Adrenal gland (tissue), 12 donors: Measurements from ENCODE around the gene APBB3. TPM values are rescaled to one million over a fixed set of nuclear protein-coding genes. Genes with fewer than 3 reads are reported as not detected.

Experiments
- DNase-seq, 7 donors: peaks; one replicate each; pipeline ENCODE4 v3.0.0-alpha.2; 2019 to 2020
- H3K27ac ChIP-seq, 5 donors: fragments of 200-600 bp; sonication (generic) in 4 of 5; 1 replicate in 3 of 5; 2 replicates in 2 of 5; pipeline versions ENCODE4 v1.5.1 to v1.8.0; 2016 to 2020; ENCODE audit warnings: mild to moderate bottlenecking in 1 of 5
- H3K27me3 ChIP-seq: fragments of 200-600 bp; 2 replicates; pipeline ENCODE4 v1.8.0; 2021
- H3K36me3 ChIP-seq, 2 donors: fragments of 200-600 bp; replicated peaks in 1 of 2; 1 replicate in 1 of 2; 2 replicates in 1 of 2; pipeline versions ENCODE4 v1.5.1 to v1.8.0; 2018 to 2022
- H3K4me1 ChIP-seq, 2 donors: fragments of 200-600 bp; replicated peaks in 1 of 2; 1 replicate in 1 of 2; 2 replicates in 1 of 2; pipeline versions ENCODE4 v1.5.1 to v1.8.0; 2018 to 2021
- H3K4me3 ChIP-seq, 4 donors: fragments of 200-600 bp; sonication (generic) in 3 of 4; one replicate each; pipeline ENCODE4 v1.5.1; 2016 to 2018
- H3K9me3 ChIP-seq, 3 donors: fragments of 200-600 bp; sonication (generic) in 1 of 3; replicated peaks in 1 of 3; 1 replicate in 2 of 3; 2 replicates in 1 of 3; pipeline versions ENCODE4 v1.5.1 to v1.8.0; 2016 to 2021
- POLR2A ChIP-seq, 2 donors: fragments of 450-650 bp; IDR thresholded peaks; one replicate each; pipeline ENCODE4 v1.6.1; 2017; ENCODE audit warnings: antibody characterized with exemption in 2 of 2, mild to moderate bottlenecking in 2 of 2, moderate library complexity in 1 of 2
- WGBS, 4 donors: extraction: QIAGEN DNeasy Blood & Tissue Kit in 2 of 4; methylation state at CpG; one replicate each; pipeline versions ENCODE4 v1.1.5 to v1.1.7; 2013 to 2017; 5-methylcytosine and 5-hydroxymethylcytosine counted together
- intact Hi-C, 2 donors: fragments of 100-400 bp; cut with DNase I; formaldehyde crosslinking; loops; one replicate each; pipeline versions ENCODE4 v1.14.1 to v1.15.0; 2022 to 2023
- polyA plus RNA-seq, 3 donors: library from polyadenylated mRNA; stranded (reverse); fragments of 200-250 nt in 2 of 3; fragments of 350-450 nt in 1 of 3; fragmentation: Illumina TruSeq in 1 of 3; extraction: RNeasy Lipid Tissue Mini Kit (QIAGEN cat#74804) in 1 of 3; gene quantifications; one replicate each; pipeline ENCODE4 v1.2.3, GENCODE V29; 2013 to 2014
- total RNA-seq, 9 donors: library from RNA; depleted of rRNA in 4 of 9; stranded (reverse); fragments of >200 nt in 4 of 9; fragments of 120-200 nt in 1 of 9; fragmentation: NEBNext Ultra II Directional in 1 of 9; extraction: Animal tissue kit (Norgen Biotek cat#: 25700) in 1 of 9; gene quantifications; one replicate each; pipeline versions ENCODE4 v1.1.0 to v1.2.4, GENCODE V29; 2013 to 2023
- TF ChIP-seq, protein P1 (sequence below), 6 experiments: fragments of 450-650 bp in 4 of 6; fragments of 200-600 bp in 2 of 6; sonication (generic) in 1 of 6; IDR thresholded peaks; 1 replicate in 5 of 6; 2 replicates in 1 of 6; pipeline versions ENCODE4 v1.5.1 to v1.8.0; 2016 to 2021; ENCODE audit warnings: antibody characterized with exemption in 6 of 6, mild to moderate bottlenecking in 2 of 6, moderate library complexity in 1 of 6
- donor health status: healthy with polysubstance abuse.
- donor health status: Bipolar disorder and iron deficiency.
- donor health status: DM: yes; HTN: yes; CAD: no.
- donor health status: DM: no; HTN: no; CAD: no.
- donor health status: DM: no; HTN: no; CAD: no.
- donor health status: DM: yes; HTN: yes; CAD: no.

The APBB3 gene
- total and polyA plus RNA-seq, 12 donors = 14.0 to 163 (median 36.1) TPM

DNA sequence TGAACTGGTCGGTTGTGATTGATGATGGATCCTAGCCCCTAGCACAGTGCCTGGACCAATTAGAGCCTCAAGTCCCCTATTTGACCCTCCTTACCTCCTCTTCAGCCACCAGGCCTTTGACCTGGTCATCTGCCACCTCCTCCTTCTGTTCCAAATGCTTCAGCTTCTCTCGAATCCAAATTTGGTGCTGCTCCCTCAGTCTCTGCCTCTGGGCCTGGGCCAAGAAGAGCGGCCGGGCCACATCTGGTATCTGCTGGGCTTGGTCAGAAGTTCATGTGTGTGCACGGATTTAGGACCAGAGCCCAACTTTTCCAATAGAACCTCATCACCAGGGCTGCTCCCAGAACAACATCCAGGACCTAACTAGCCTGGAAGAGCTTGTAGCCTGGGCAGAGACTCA lies 6.7 kb upstream of the APBB3 start:
- intact Hi-C loops = loop anchor here in 1 of 2 donors (5.0 kb wide), 1 partner anchor 71 kb away; no protein-coding TSS in a partner anchor
- WGBS, 4 donors = 58 to 81% (median 68%) methylated on average over 5 of the region's 5 CpGs
- H3K27me3 ChIP-seq = no peaks in the 10 kb centered on the region
- H3K27ac ChIP-seq = peak overlapping the region in 3 of 5 donors; percentile 38 to 64 (median 57)
- H3K4me1 ChIP-seq = peaks cover 5 to 50% of the 10 kb centered on the region in 2 donors
- TF ChIP-seq, protein P1, sequence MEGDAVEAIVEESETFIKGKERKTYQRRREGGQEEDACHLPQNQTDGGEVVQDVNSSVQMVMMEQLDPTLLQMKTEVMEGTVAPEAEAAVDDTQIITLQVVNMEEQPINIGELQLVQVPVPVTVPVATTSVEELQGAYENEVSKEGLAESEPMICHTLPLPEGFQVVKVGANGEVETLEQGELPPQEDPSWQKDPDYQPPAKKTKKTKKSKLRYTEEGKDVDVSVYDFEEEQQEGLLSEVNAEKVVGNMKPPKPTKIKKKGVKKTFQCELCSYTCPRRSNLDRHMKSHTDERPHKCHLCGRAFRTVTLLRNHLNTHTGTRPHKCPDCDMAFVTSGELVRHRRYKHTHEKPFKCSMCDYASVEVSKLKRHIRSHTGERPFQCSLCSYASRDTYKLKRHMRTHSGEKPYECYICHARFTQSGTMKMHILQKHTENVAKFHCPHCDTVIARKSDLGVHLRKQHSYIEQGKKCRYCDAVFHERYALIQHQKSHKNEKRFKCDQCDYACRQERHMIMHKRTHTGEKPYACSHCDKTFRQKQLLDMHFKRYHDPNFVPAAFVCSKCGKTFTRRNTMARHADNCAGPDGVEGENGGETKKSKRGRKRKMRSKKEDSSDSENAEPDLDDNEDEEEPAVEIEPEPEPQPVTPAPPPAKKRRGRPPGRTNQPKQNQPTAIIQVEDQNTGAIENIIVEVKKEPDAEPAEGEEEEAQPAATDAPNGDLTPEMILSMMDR (IDR thresholded peaks at IDR 0.05) = no peak
- no peak for TF ChIP-seq POLR2A (IDR thresholded peaks at IDR 0.05)
- peaks cover 0 to 28% of the 10 kb centered on the region in 2 donors for H3K36me3 ChIP-seq
- H3K4me3 ChIP-seq = no peak overlapping the region
- no peaks in the 10 kb centered on the region for H3K9me3 ChIP-seq
- peak in 4 of 7 donors; percentile 55 to 82 (median 62) for DNase-seq

DNA sequence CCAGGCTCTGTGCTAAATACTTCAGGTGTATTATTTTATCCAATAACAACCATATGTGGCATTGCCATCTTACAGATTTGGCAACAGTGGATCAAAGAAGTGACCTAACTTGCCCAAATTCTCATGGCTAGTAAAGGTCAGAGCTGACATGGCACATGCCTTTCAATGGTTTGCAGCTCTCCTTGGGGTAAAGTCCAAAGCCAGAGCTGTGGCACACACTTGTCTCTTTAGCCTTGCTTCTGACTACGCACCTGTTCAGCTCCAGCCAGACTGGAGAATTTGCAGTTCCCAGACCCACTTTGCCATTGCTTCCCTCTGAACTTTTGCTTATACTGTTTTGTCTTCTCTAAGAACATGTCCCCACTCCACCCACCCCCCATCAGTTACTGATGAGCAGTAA lies 6.1 kb upstream of the APBB3 start:
- no peak for DNase-seq
- no peaks in the 10 kb centered on the region for H3K9me3 ChIP-seq
- no peaks in the 10 kb centered on the region for H3K27me3 ChIP-seq
- peak overlapping the region in 4 of 5 donors; percentile 30 to 64 (median 45) for H3K27ac ChIP-seq
- H3K4me3 ChIP-seq = no peak overlapping the region
- TF ChIP-seq, protein P1 (IDR thresholded peaks at IDR 0.05) = no peak
- TF ChIP-seq POLR2A (IDR thresholded peaks at IDR 0.05) = no peak
- peaks cover 6 to 52% of the 10 kb centered on the region in 2 donors for H3K4me1 ChIP-seq
- peaks cover 0 to 28% of the 10 kb centered on the region in 2 donors for H3K36me3 ChIP-seq
- intact Hi-C loops = loop anchor here in 1 of 2 donors (5.0 kb wide), 1 partner anchor 72 kb away; no protein-coding TSS in a partner anchor
- 95 to 100% (median 100%) methylated on average over 1 of the region's 1 CpG for WGBS, 4 donors

DNA sequence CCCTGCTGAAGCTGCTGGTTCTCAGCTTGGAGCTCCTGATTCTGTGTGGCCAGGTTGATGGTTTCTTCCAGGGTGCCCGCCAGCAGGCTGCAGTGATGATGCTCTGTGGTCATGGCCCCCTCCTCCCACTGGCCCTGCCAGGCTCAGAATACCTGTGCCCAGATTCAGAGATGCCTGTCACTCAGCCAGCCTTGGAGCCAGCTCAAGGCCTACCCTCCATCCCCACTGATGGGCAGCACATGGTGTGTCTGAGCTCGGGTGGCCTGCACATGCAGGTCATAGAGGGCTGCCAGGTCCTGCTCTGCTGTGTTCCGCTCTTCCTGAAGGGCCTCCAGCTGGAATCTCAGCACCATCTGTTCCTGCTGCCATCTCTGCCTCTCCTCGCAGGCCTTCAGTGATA lies 5.7 kb upstream of the APBB3 start:
- no peaks in the 10 kb centered on the region for H3K27me3 ChIP-seq
- no peaks in the 10 kb centered on the region for H3K9me3 ChIP-seq
- WGBS, 4 donors = 73 to 88% (median 87%) methylated on average over 3 to 4 of the region's 4 CpGs
- no peak overlapping the region for H3K4me3 ChIP-seq
- DNase-seq = peak in 3 of 7 donors; percentile 12 to 48 (median 15)
- H3K27ac ChIP-seq = peak overlapping the region in 4 of 5 donors; percentile 30 to 64 (median 50)
- intact Hi-C loops = loop anchor here in 1 of 2 donors (5.0 kb wide), 1 partner anchor 72 kb away; no protein-coding TSS in a partner anchor
- peaks cover 0 to 28% of the 10 kb centered on the region in 2 donors for H3K36me3 ChIP-seq
- peaks cover 9 to 56% of the 10 kb centered on the region in 2 donors for H3K4me1 ChIP-seq
- TF ChIP-seq POLR2A (IDR thresholded peaks at IDR 0.05) = no peak
- TF ChIP-seq, protein P1 (IDR thresholded peaks at IDR 0.05) = no peak

DNA sequence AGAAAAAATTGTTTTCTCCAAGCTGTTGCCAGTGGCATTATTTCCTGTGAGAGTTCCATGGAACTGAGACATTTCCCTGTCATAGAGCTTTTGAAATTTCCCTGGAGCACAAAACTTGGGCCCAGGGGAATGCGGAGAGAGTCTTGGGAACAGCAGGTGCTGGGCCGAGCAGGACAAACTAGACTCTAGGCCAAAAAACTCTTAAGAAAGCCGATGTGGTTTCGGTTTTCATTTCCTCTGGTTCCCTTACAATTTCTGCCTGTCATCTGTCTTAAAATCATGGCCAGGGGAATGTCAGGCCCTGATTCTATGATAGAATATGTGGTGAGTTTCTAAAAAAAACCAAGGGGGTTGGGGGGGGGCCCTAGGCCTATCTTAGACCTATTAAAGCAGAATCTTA lies 4.8 kb upstream of the APBB3 start:
- H3K4me3 ChIP-seq = no peak overlapping the region
- TF ChIP-seq, protein P1 (IDR thresholded peaks at IDR 0.05) = no peak
- TF ChIP-seq POLR2A (IDR thresholded peaks at IDR 0.05) = no peak
- WGBS, 4 donors = 53 to 67% (median 55%) methylated on average over 4 of the region's 4 CpGs
- peak overlapping the region in 4 of 5 donors; percentile 30 to 64 (median 50) for H3K27ac ChIP-seq
- intact Hi-C loops = no loop called here
- H3K4me1 ChIP-seq = peaks cover 9 to 54% of the 10 kb centered on the region in 2 donors
- H3K9me3 ChIP-seq = no peaks in the 10 kb centered on the region
- peak in 3 of 7 donors; percentile 12 to 54 (median 16) for DNase-seq
- peaks cover 0 to 28% of the 10 kb centered on the region in 2 donors for H3K36me3 ChIP-seq
- no peaks in the 10 kb centered on the region for H3K27me3 ChIP-seq
